NCI-H69 (cell line): ENCODE measurements around the gene TMPRSS3.

Source experiments
- DNase-seq: peaks from one replicate; lab custom pipeline; 2025; lab: John Stamatoyannopoulos, UW

TMPRSS3 gene

DNA sequence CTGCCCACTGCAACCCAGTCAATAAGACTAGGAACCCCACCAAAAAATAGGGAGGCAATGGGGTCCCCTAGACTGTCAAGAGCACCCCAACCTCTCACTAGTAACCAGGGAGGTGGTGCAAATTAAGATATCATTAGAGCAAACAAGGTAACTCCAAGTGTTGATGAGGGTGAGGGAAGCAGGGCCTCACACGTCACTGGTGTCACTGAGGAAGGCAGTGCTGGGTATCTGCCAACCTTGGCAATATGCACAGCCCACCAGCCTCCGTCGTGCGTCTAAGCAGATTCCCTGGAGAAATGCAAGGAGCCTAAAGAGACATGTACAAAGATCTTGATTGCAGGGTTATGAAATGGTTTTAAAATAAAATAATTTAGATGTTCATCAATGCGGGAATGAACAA, 11.6 kb upstream of the TMPRSS3 start:
- DNase-seq, result no peak

GRCh38 chr21:42406866-42407265, 11.0 kb upstream of the TMPRSS3 start:
- DNase-seq, result no peak

GRCh38 chr21:42406201-42406621, 10.4 kb upstream of the TMPRSS3 start:
- DNase-seq, result no peak

- no peak for DNase-seq
Observed at GRCh38 chr21:42405064-42406013, 9.5 kb upstream of the TMPRSS3 start.

- DNase-seq, result no peak
Observed at GRCh38 chr21:42404539-42404938, 8.7 kb upstream of the TMPRSS3 start.

DNA sequence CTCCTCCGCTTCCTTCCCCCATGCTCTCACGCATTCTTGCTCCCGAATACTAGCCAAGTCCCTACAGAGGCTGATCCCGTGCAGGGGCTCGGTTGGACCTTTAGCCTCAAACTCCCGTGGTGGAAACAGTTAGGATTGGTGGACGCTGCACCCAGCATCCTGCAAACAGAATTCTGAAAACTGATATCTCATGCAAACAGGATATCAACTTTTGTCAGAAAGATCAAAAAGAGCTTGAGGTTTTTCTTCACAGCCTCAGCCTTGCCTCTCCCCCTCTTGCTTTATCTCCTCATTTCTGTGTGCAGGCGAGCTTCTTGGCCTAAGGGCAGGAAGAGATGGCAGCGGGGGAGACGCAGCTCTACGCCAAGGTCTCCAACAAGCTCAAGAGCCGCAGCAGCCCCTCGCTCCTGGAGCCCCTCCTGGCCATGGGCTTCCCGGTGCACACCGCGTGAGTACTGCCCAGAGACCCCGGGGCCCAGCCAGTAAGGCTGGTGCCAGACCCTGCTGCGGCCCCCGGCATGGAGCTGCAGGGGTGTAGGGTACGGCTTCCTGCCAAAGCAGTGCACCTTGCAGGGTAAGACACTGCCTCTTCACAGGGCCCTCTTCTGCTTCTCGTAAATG, 7.9 kb upstream of the TMPRSS3 start, which contains the start of gene UBASH3A:
Gene UBASH3A (plus strand): TSS at position 292 of the 621 bp plus-strand sequence. CDS start 44 bp downstream, at position 336.
- no peak for DNase-seq

DNA sequence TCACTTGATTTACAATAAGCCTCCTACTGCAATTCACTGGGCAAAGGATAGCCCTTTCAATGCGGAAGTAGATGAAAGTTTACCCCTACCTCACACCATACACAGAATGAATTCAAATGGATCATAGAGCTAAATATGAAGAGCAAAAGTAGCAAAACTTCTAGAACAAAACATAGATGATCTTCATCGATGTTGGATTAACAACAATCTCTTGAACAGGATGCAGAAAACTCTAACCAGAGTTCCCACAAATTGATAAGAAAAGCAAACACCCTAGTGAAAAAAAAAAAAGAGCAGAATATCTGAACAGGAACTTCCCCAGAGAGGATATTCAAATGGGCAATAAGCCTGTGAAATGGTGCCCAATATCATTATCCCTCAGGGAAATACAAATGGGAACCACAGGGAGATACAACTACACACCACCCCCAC, 6.0 kb upstream of the TMPRSS3 start:
- DNase-seq, result no peak

DNA sequence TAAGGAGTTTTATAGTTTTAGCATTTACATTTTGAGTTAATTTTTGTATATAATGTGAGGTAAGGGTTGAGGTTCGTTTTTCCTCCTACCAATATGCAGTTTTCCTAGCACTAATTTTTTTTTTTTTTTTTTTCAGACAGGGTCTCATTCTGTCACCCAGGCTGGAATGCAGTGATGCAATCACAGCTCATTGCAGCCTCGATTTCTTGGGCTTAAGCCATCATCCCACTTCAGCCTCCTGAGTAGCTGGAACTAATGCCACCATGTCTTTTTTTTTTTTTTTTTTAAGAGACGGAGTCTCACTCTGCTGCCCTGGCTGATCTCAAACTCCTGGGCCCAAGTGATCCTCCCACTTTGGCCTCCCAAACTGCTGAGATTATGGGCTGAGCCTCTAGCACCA, 5.3 kb upstream of the TMPRSS3 start:
- no peak for DNase-seq

DNA sequence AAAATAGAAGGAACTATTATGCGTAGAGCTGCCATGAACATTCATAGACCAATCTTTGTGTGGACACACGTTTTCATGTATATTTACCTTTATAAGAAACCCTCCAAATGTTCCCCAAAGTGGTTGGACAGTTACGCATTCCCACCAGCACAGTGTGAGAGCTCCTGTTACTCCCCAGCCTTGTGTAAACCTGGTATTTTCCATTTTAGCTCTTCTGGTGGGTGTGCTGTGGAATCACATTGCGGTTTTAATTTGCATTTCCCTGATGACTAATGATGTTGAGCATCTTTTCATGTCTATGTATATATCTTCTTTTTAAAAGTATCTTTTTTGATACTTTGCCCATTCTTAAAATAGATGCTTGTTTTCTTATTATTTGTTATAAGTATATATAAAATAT, 4.7 kb upstream of the TMPRSS3 start:
- DNase-seq, result no peak

GRCh38 chr21:42398436-42399028, 2.7 kb upstream of the TMPRSS3 start:
- DNase-seq, result peak; percentile 53

- no peak for DNase-seq
Observed at GRCh38 chr21:42397746-42398394, 2.0 kb upstream of the TMPRSS3 start.

GRCh38 chr21:42396799-42397745, 1.2 kb upstream of the TMPRSS3 start:
- peak; percentile 54 for DNase-seq

GRCh38 chr21:42395302-42395701, 550 bp downstream of the TMPRSS3 start:
- no peak for DNase-seq

- peak; percentile 32 for DNase-seq
Observed at GRCh38 chr21:42393443-42393950, 2.4 kb downstream of the TMPRSS3 start.

DNA sequence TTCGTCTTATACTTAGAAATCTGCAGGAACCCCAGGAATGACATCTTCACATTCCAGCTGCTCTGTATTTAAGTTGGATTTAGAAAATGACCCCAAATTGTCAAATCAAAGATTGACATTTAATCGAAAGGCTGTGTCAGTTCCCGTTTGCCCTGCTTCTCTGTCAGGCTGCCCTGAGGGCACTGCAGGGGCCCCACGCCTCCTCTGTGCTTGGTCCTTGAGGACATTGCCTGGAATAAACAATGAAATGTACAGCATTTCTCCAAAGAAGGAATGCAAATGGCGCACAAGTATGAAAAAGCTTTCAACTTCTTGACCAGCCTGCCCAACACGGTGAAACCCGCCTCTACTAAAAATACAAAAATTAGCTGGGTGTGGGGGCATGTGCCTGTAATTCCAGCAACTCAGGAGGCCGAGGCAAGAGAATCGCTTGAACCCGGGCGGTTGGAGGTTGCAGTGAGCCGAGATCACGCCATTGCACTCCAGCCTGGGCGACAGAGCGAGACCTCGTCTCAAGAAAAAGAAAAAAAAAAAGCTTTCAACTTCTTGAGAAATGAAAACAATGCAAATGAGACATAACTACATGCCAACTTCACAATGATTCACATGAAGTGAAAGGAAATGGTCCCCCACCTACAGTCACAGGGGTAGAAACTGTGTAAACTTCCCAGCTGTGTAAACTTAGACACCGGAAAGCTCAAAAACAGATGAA, 3.0 kb downstream of the TMPRSS3 start:
- no peak for DNase-seq

GRCh38 chr21:42391297-42391696, 4.6 kb downstream of the TMPRSS3 start:
- DNase-seq, result no peak

- no peak for DNase-seq
Observed at GRCh38 chr21:42390696-42391095, 5.2 kb downstream of the TMPRSS3 start.

- no peak for DNase-seq
Observed at GRCh38 chr21:42390193-42390592, 5.7 kb downstream of the TMPRSS3 start.

- peak; percentile 73 for DNase-seq
Observed at GRCh38 chr21:42389449-42389835, 6.4 kb downstream of the TMPRSS3 start.
